Esophagus muscularis mucosa (tissue), 4 donors: ENCODE data around the gene CLVS2.

ENCODE experiments used
- EP300 ChIP-seq: sonication (generic); formaldehyde crosslinking; IDR thresholded peaks from one replicate; pipeline ENCODE4 v1.6.1; 2017; ENCODE audit warnings: antibody characterized with exemption
- POLR2AphosphoS5 ChIP-seq, 2 donors: sonication (generic); formaldehyde crosslinking; IDR thresholded peaks; one replicate each; pipeline ENCODE4 v1.6.1; 2017; ENCODE audit warnings: antibody characterized with exemption in 2 of 2
- TF ChIP-seq, protein P1 (sequence below), 3 experiments: fragments of 200-600 bp in 2 of 3; fragments of 450-650 bp in 1 of 3; sonication (generic) in 2 of 3; IDR thresholded peaks; one replicate each; pipeline ENCODE4 v1.5.1; 2017 to 2019; ENCODE audit warnings: antibody characterized with exemption in 3 of 3, mild to moderate bottlenecking in 2 of 3, moderate library complexity in 1 of 3

DNA sequence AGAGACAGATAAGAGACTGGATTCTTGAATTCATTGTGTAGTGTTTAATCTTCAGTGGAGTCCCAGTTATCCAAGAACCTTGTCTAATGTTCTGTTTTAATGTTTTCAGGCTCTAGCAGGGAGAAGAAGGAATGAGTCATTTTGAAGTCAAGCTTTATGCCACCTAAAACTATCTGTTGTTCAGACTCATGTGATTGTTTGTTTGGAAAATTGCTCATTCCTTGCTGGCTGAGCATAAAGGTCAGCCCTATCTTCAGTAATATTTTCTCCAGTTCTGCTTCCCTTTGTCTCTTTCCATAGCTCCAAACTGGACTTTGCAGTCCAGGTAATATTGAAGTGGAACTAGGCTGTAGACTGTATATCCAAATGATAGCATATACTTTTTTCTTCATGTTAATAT, 34.2 kb downstream of the CLVS2 start:
- TF ChIP-seq, protein P1, sequence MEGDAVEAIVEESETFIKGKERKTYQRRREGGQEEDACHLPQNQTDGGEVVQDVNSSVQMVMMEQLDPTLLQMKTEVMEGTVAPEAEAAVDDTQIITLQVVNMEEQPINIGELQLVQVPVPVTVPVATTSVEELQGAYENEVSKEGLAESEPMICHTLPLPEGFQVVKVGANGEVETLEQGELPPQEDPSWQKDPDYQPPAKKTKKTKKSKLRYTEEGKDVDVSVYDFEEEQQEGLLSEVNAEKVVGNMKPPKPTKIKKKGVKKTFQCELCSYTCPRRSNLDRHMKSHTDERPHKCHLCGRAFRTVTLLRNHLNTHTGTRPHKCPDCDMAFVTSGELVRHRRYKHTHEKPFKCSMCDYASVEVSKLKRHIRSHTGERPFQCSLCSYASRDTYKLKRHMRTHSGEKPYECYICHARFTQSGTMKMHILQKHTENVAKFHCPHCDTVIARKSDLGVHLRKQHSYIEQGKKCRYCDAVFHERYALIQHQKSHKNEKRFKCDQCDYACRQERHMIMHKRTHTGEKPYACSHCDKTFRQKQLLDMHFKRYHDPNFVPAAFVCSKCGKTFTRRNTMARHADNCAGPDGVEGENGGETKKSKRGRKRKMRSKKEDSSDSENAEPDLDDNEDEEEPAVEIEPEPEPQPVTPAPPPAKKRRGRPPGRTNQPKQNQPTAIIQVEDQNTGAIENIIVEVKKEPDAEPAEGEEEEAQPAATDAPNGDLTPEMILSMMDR (IDR thresholded peaks at IDR 0.05): no peak
- TF ChIP-seq EP300 (no peak), POLR2AphosphoS5 (IDR thresholded peaks at IDR 0.05) (no peak)
